Activated CD4-positive, alpha-beta T cell treated with anti-CD3 and anti-CD28 coated beads, Interleukin-2, amount 10 ng/mL, durations not matched to agents 7 days and 5 days (primary cell): Measurements from ENCODE around the gene GLE1. TPM values are rescaled to one million over a fixed set of nuclear protein-coding genes. Genes with fewer than 3 reads are reported as not detected.
A peak's percentile ranks its signal among the peaks of the same experiment; 100 is the strongest.

ENCODE experiments used
- CTCF ChIA-PET: fragments of 350-600 bp; sonication (Branson Sonifier 250); formaldehyde crosslinking; loops from one replicate; lab custom pipeline; 2021; ENCODE audit warnings: antibody characterized with exemption; lab: Charles Lee
- POLR2A ChIA-PET: fragments of 350-600 bp; sonication (Branson Sonifier 250); formaldehyde crosslinking; loops from one replicate; lab custom pipeline; 2021; ENCODE audit warnings: antibody characterized with exemption; lab: Charles Lee
- DNase-seq: peaks from one replicate; pipeline ENCODE4 v3.0.0-alpha.2; 2020
- H3K27ac Mint-ChIP-seq: one replicate; pipeline ENCODE4 v1.8.0; 2021; ENCODE audit warnings: mild to moderate bottlenecking, moderate library complexity, mixed read lengths
- H3K27me3 Mint-ChIP-seq: one replicate; pipeline ENCODE4 v1.8.0; 2021; ENCODE audit warnings: mixed read lengths
- H3K36me3 Mint-ChIP-seq: one replicate; pipeline ENCODE4 v1.8.0; 2021; ENCODE audit warnings: low read depth, mixed read lengths
- H3K4me1 Mint-ChIP-seq: one replicate; pipeline ENCODE4 v1.8.0; 2021; ENCODE audit warnings: mixed read lengths
- H3K4me3 Mint-ChIP-seq: one replicate; pipeline ENCODE4 v1.8.0; 2021; ENCODE audit warnings: mild to moderate bottlenecking, moderate library complexity, mixed read lengths
- H3K9me3 Mint-ChIP-seq: one replicate; pipeline ENCODE4 v1.8.0; 2021; ENCODE audit warnings: mixed read lengths
- total RNA-seq, 2 experiments: library from RNA; stranded (reverse); gene quantifications; one replicate each; pipeline ENCODE4 v1.2.3, GENCODE V29; 2021

Gene GLE1
- total RNA-seq, 2 experiments from 2014 or later, result 47.3 to 49.6 TPM

DNA sequence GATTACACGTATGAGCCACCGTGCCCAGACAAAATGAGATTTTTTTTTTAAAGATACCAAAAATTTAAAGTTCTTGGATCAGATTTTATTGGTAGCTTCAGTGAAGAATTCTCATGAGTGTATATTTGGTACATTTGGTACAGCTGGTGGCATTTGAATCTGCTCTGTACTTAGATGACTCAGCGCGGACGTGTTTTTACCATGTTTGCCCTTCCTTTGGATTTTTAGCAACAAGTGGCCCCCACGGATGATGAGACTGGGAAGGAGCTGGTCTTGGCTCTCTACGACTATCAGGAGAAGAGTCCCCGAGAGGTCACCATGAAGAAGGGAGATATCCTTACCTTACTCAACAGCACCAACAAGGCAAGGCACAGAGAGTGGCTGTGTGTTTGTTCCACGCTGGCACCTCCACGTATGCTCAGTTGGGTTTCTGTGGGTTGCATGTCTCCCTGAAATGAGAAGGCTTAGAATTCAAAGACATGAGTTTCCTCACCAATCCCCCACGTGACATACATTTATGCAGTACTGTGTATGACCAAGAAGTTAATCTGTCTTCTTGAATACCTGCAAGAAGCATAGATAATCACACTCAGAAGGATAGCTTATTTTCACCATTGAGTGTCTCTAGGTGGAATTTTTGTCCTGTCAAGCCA is 84.2 kb downstream of the GLE1 start:
- Mint-ChIP-seq H3K9me3 (no peaks in the 10 kb centered on the region), H3K27me3 (no peaks in the 10 kb centered on the region), H3K36me3 (peaks cover 72% of the 10 kb centered on the region), H3K4me3 (no peak overlapping the region), H3K27ac (peak overlapping the region; percentile 84), H3K4me1 (peaks cover 24% of the 10 kb centered on the region)
- no peak for DNase-seq
- POLR2A ChIA-PET, result no interaction called here
- CTCF ChIA-PET, result interaction anchor here (0.7 to 1.2 kb wide), 3 partner anchors 8 to 28 kb away, joined by 3 to 4 read pairs (median 3); no protein-coding TSS in a partner anchor

Other genes with a start within 250 kb of the GLE1 start
- gene GOLGA2, start 228.7 kb upstream of the GLE1 start, total RNA-seq, result 10 to 100 TPM; 42.6 to 42.8 TPM
- gene SWI5, start 228.4 kb upstream of the GLE1 start, total RNA-seq, result 1 to 10 TPM; 8.8 to 9.5 TPM
- 10 to 100 TPM; 22.2 to 26.7 TPM for gene TRUB2, start 182.3 kb upstream of the GLE1 start, total RNA-seq
- 10 to 100 TPM; 33.9 to 35.6 TPM for gene COQ4, start 181.9 kb upstream of the GLE1 start, total RNA-seq
- 10 to 100 TPM; 15.8 to 16.8 TPM for gene SLC27A4, start 164.2 kb upstream of the GLE1 start, total RNA-seq
- gene URM1, start 133.3 kb upstream of the GLE1 start, total RNA-seq, result 10 to 100 TPM; 65.1 to 78.1 TPM
- under 1 TPM; 0.17 to 0.37 TPM for gene CERCAM, start 83.9 kb upstream of the GLE1 start, total RNA-seq
- gene ODF2, start 48.7 kb upstream of the GLE1 start, total RNA-seq, result 10 to 100 TPM; 64.9 to 68.4 TPM
- 100 to 1,000 TPM; 338 to 383 TPM for gene SPTAN1, start 47.9 kb downstream of the GLE1 start, total RNA-seq
- gene DYNC2I2, start 152.1 kb downstream of the GLE1 start, total RNA-seq, result 10 to 100 TPM; 60.6 to 68.3 TPM
- 100 to 1,000 TPM; 476 to 482 TPM for gene SET, start 184.5 kb downstream of the GLE1 start, total RNA-seq
- gene PKN3, start 197.8 kb downstream of the GLE1 start, total RNA-seq, result 1 to 10 TPM; 8.2 to 9.1 TPM
- 10 to 100 TPM; 86.3 to 91.5 TPM for gene ZDHHC12, start 219.4 kb downstream of the GLE1 start, total RNA-seq